Hepatocyte (in vitro differentiated cells): ENCODE measurements around the gene CLCF1. TPM values are rescaled to one million over a fixed set of nuclear protein-coding genes. Genes with fewer than 3 reads are reported as not detected.

Source experiments
- DNase-seq: peaks from one replicate; pipeline ENCODE4 v3.0.0-alpha.2; 2016; ENCODE audit warnings: low spot score
- H2AFZ ChIP-seq: fragments of 200-600 bp; sonication (generic); 2 replicates; pipeline ENCODE4 v1.6.0; 2016; ENCODE audit warnings: antibody characterized with exemption, mild to moderate bottlenecking
- H3K27ac ChIP-seq: fragments of 200-600 bp; sonication (generic); 2 replicates; pipeline ENCODE4 v1.5.1; 2016; ENCODE audit warnings: mild to moderate bottlenecking
- H3K27me3 ChIP-seq: fragments of 200-600 bp; sonication (generic); 2 replicates; pipeline ENCODE4 v1.6.1; 2016
- H3K36me3 ChIP-seq: fragments of 200-600 bp; sonication (generic); replicated peaks from 2 replicates; pipeline ENCODE4 v1.5.1; 2016; ENCODE audit warnings: low read depth; ENCODE audit not compliant: insufficient read depth
- H3K4me1 ChIP-seq: fragments of 200-600 bp; sonication (generic); 2 replicates; pipeline ENCODE4 v1.5.1; 2016; ENCODE audit warnings: mild to moderate bottlenecking, moderate library complexity; ENCODE audit not compliant: insufficient read depth
- H3K4me2 ChIP-seq: fragments of 200-600 bp; sonication (generic); 2 replicates; pipeline ENCODE4 v1.6.0; 2016
- H3K4me3 ChIP-seq: fragments of 200-600 bp; sonication (generic); 2 replicates; pipeline ENCODE4 v1.5.1; 2016; ENCODE audit warnings: mild to moderate bottlenecking
- H3K79me2 ChIP-seq: fragments of 200-600 bp; sonication (generic); 2 replicates; pipeline ENCODE4 v1.6.0; 2017; ENCODE audit warnings: mild to moderate bottlenecking
- H3K9me2 ChIP-seq: fragments of 200-600 bp; sonication (generic); replicated peaks from 2 replicates; pipeline ENCODE4 v1.6.0; 2017; ENCODE audit warnings: mild to moderate bottlenecking; ENCODE audit not compliant: insufficient read depth
- H3K9me3 ChIP-seq: fragments of 200-600 bp; sonication (generic); 2 replicates; pipeline ENCODE4 v1.5.1; 2016; ENCODE audit warnings: low read depth, mild to moderate bottlenecking
- H4K20me1 ChIP-seq: fragments of 200-600 bp; sonication (generic); 2 replicates; pipeline ENCODE4 v1.6.0; 2016; ENCODE audit warnings: mild to moderate bottlenecking; ENCODE audit not compliant: insufficient read depth, poor library complexity, severe bottlenecking
- CTCF ChIP-seq: fragments of 200-600 bp; sonication (generic); IDR thresholded peaks from 2 replicates; pipeline ENCODE4 v1.5.1; 2016; ENCODE audit warnings: antibody characterized with exemption, mild to moderate bottlenecking; ENCODE audit not compliant: poor library complexity
- EZH2 ChIP-seq: fragments of 200-600 bp; sonication (generic); IDR thresholded peaks from 2 replicates; pipeline ENCODE4 v1.6.1; 2016; ENCODE audit warnings: antibody characterized with exemption, mild to moderate bottlenecking, borderline replicate concordance
- EZH2phosphoT487 ChIP-seq: fragments of 200-600 bp; sonication (generic); IDR thresholded peaks from one replicate; pipeline ENCODE4 v1.6.1; 2018; ENCODE audit warnings: antibody characterized with exemption, mild to moderate bottlenecking, low read depth, moderate library complexity; ENCODE audit not compliant: unreplicated experiment, severe bottlenecking
- WGBS: methylation state at CpG from one replicate; pipeline ENCODE4 v1.1.6; 2016; ENCODE audit warnings: low lambda C conversion rate; ENCODE audit errors: missing lambda C conversion rate; 5-methylcytosine and 5-hydroxymethylcytosine counted together
- polyA plus RNA-seq: library from polyadenylated mRNA; unstranded; fragments of >200 nt; fragmentation: Nextera tagmentation; extraction: Ambion mirVana; gene quantifications from 2 replicates; pipeline ENCODE4 v1.2.1, GENCODE V29; 2016
- total RNA-seq: library from RNA; depleted of rRNA; stranded (reverse); fragments of >200 nt; gene quantifications from 2 replicates; pipeline ENCODE4 v1.2.3, GENCODE V29; 2014

CLCF1 gene
- total and polyA plus RNA-seq, 2 experiments from 2014 or later = 9.4 to 13.2 TPM

GRCh38 chr11:67366546-67366945, 6.9 kb downstream of the CLCF1 start:
- WGBS = 46% methylated on average over 8 of the region's 8 CpGs
- peak overlapping the region; percentile 69 for H3K4me2 ChIP-seq
- H3K27ac ChIP-seq = peak overlapping the region; percentile 99
- no peaks in the 10 kb centered on the region for H3K9me3 ChIP-seq
- H3K9me2 ChIP-seq = no peaks in the 10 kb centered on the region
- H3K27me3 ChIP-seq = no peaks in the 10 kb centered on the region
- peak; percentile 54 for DNase-seq
- peaks cover 31% of the 10 kb centered on the region for H3K79me2 ChIP-seq
- H3K4me1 ChIP-seq = peaks cover 60% of the 10 kb centered on the region
- TF ChIP-seq EZH2 (no peak), EZH2phosphoT487 (no peak), CTCF (no peak)
- H2AFZ ChIP-seq = no peak overlapping the region
- no peaks in the 10 kb centered on the region for H4K20me1 ChIP-seq
- H3K4me3 ChIP-seq = no peak overlapping the region
- H3K36me3 ChIP-seq = no peaks in the 10 kb centered on the region

- peak overlapping the region; percentile 99 for H3K27ac ChIP-seq
- peaks cover 26% of the 10 kb centered on the region for H3K79me2 ChIP-seq
- 65% methylated on average over 14 of the region's 14 CpGs for WGBS
- H2AFZ ChIP-seq = no peak overlapping the region
- DNase-seq = no peak
- H3K9me3 ChIP-seq = no peaks in the 10 kb centered on the region
- H3K36me3 ChIP-seq = no peaks in the 10 kb centered on the region
- TF ChIP-seq EZH2phosphoT487 (no peak), CTCF (no peak), EZH2 (no peak)
- H4K20me1 ChIP-seq = no peaks in the 10 kb centered on the region
- peak overlapping the region; percentile 69 for H3K4me2 ChIP-seq
- peaks cover 53% of the 10 kb centered on the region for H3K4me1 ChIP-seq
- no peaks in the 10 kb centered on the region for H3K9me2 ChIP-seq
- H3K4me3 ChIP-seq = no peak overlapping the region
- no peaks in the 10 kb centered on the region for H3K27me3 ChIP-seq
These were observed 7.5 kb downstream of the CLCF1 start for GRCh38 chr11:67365736-67366444.

GRCh38 chr11:67364783-67365722, 8.3 kb downstream of the CLCF1 start:
- Histone ChIP-seq H3K36me3 (no peaks in the 10 kb centered on the region), H3K27me3 (no peaks in the 10 kb centered on the region)

More at GRCh38 chr11:67364783-67365722, 8.3 kb downstream of the CLCF1 start:
- H3K4me2 ChIP-seq = no peak overlapping the region
- TF ChIP-seq EZH2phosphoT487 = no peak
- no peak for TF ChIP-seq EZH2
- TF ChIP-seq CTCF = no peak
- 90% methylated on average over 24 of the region's 24 CpGs for WGBS
- H3K9me3 ChIP-seq = no peaks in the 10 kb centered on the region
- no peaks in the 10 kb centered on the region for H3K9me2 ChIP-seq
- H2AFZ ChIP-seq = no peak overlapping the region
- H3K27ac ChIP-seq = peak overlapping the region; percentile 99
- H4K20me1 ChIP-seq = no peaks in the 10 kb centered on the region
- peaks cover 21% of the 10 kb centered on the region for H3K79me2 ChIP-seq
- H3K4me1 ChIP-seq = peaks cover 46% of the 10 kb centered on the region
- no peak for DNase-seq
- no peak overlapping the region for H3K4me3 ChIP-seq
